Pancreas (tissue), 10 donors: ENCODE results near the gene POLK. TPM values are rescaled to one million over a fixed set of nuclear protein-coding genes. Genes with fewer than 3 reads are reported as not detected.
"Not testable (repeated sequence)": the region's sequence is repeated elsewhere in the genome, so short reads cannot be mapped to it uniquely, and the experiment has no call there.

Experiments
- ATAC-seq, 4 donors: fragments of 200-7000 bp; cut with Tn5 transposase; one replicate each; pipeline versions ENCODE4 v1.8.0 to v1.9.1; 2020; ENCODE audit warnings: mild to moderate bottlenecking in 4 of 4, moderate library complexity in 4 of 4
- DNase-seq, 6 donors: peaks; one replicate each; pipeline ENCODE4 v3.0.0-alpha.2; 2020
- FAIRE-seq: peaks from 2 replicates; lab custom pipeline; 2012; peaks lifted over from hg19 to GRCh38; lab: Jason Lieb, UNC
- H3K27ac ChIP-seq, 4 donors: fragments of 200-600 bp; sonication (generic); 1 replicate in 3 of 4; 2 replicates in 1 of 4; pipeline versions ENCODE4 v1.5.0 to v1.8.0; 2020
- H3K27me3 ChIP-seq, 4 donors: fragments of 200-600 bp; one replicate each; pipeline ENCODE4 v1.8.0; 2021
- H3K36me3 ChIP-seq, 3 donors: fragments of 200-600 bp; sonication (generic) in 1 of 3; one replicate each; pipeline versions ENCODE4 v1.5.0 to v1.8.0; 2020 to 2021
- H3K4me1 ChIP-seq, 3 donors: fragments of 200-600 bp; one replicate each; pipeline ENCODE4 v1.8.0; 2021
- H3K4me3 ChIP-seq, 4 donors: fragments of 200-600 bp; sonication (generic) in 2 of 4; one replicate each; pipeline versions ENCODE4 v1.5.0 to v1.8.0; 2020 to 2021
- H3K9me3 ChIP-seq, 4 donors: fragments of 200-600 bp; one replicate each; pipeline ENCODE4 v1.8.0; 2021
- CTCF ChIP-seq, 4 donors: fragments of 200-600 bp; sonication (generic) in 3 of 4; IDR thresholded peaks; one replicate each; pipeline versions ENCODE4 v1.5.0 to v1.8.0; 2021; ENCODE audit warnings: antibody characterized with exemption in 4 of 4
- WGBS, 2 donors: extraction: QIAGEN DNeasy Blood & Tissue Kit; methylation state at CpG; one replicate each; pipeline ENCODE4 v1.1.7; 2013; 5-methylcytosine and 5-hydroxymethylcytosine counted together
- intact Hi-C, 3 donors: fragments of 100-400 bp; cut with DNase I; formaldehyde crosslinking; loops; one replicate each; pipeline versions ENCODE4 v1.11.1 to v1.14.2; 2022
- polyA plus RNA-seq, 2 donors: library from polyadenylated mRNA; stranded (reverse); fragments of 200-250 nt; gene quantifications; one replicate each; pipeline ENCODE4 v1.2.3, GENCODE V29; 2013
- total RNA-seq, 6 donors: library from RNA; stranded (reverse); fragmentation: NEBNext Ultra II Directional in 4 of 6; extraction: Animal tissue kit (Norgen Biotek cat#: 25700) in 4 of 6; gene quantifications; one replicate each; pipeline versions ENCODE4 v1.2.1 to v1.2.4, GENCODE V29; 2021 to 2023
- donor health status: healthy with polysubstance abuse.
- donor health status: DM: no; HTN: no; CAD: no; lungs with moderate emphysema.
- donor health status: DM: no; HTN: no; CAD: no.
- donor health status: control.
- donor health status: control.
- donor health status: Bipolar disorder and iron deficiency.
- donor health status: DM: yes; HTN: yes; CAD: no.
- donor health status: DM: no; HTN: no; CAD: no.
- donor health status: DM: no; HTN: no; CAD: no.
- donor health status: DM: yes; HTN: yes; CAD: no.

Gene POLK
- total and polyA plus RNA-seq, 8 donors = 3.9 to 18.5 (median 11.3) TPM

DNA sequence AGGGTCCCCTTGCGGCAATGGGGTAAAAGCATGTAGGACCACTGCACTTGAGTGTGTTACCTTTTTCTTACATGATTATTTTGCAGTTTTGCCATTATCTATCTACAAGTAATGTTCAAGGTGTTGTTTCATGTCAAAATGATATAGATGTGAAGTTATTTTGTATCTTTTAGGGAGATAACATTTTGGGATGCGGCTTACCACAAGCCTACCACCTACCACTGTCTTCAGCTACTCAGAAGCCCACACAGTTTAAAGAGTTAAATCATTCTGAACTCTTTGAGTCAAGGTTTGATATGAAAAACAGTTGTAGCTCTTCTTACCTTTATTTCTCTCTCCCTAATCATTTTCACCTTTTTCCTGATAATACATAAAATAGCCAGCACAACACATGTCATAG, 20.1 kb upstream of the POLK start:
- 97 to 98% methylated on average over 2 of the region's 2 CpGs for WGBS, 2 donors
- no peak for ATAC-seq
- no peak overlapping the region for H3K27ac ChIP-seq
- H3K27me3 ChIP-seq = no peaks in the 10 kb centered on the region
- no peaks in the 10 kb centered on the region for H3K36me3 ChIP-seq
- H3K4me1 ChIP-seq = no peaks in the 10 kb centered on the region
- TF ChIP-seq CTCF (IDR thresholded peaks at IDR 0.05) = no peak
- no peaks in the 10 kb centered on the region for H3K9me3 ChIP-seq
- H3K4me3 ChIP-seq = no peak overlapping the region
- no peak for DNase-seq
- FAIRE-seq = no peak
- intact Hi-C loops = no loop called here

DNA sequence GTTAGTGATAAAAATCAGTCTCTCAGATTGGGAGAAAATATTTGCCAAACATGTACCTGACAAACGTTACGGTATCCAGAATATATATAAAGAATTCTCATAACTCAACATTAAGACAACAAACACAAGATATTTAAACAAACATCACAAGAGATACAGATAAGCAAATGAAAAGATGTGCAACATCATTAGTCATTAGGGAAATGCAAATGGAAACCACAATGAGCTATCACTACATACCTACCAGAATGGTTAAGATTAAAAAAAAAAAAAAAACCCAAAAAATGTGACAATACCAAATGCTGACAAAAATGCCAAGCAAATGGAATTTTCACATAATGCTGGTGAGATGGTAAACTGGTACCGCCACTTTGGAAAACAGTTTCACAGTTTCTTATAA, 15.7 kb upstream of the POLK start:
- intact Hi-C loops = no loop called here
- ATAC-seq (no peak), DNase-seq (no peak), FAIRE-seq (no peak)
- Histone ChIP-seq H3K36me3 (no peaks in the 10 kb centered on the region), H3K27me3 (no peaks in the 10 kb centered on the region), H3K4me3 (no peak overlapping the region), H3K9me3 (no peaks in the 10 kb centered on the region), H3K4me1 (no peaks in the 10 kb centered on the region), H3K27ac (no peak overlapping the region)
- no peak for TF ChIP-seq CTCF (IDR thresholded peaks at IDR 0.05)
- WGBS, 2 donors = 82 to 88% methylated on average over 3 of the region's 3 CpGs

- no peak overlapping the region for H3K4me3 ChIP-seq
- no peaks in the 10 kb centered on the region for H3K4me1 ChIP-seq
- no peaks in the 10 kb centered on the region for H3K27me3 ChIP-seq
- DNase-seq (peak in 1 of 6 donors; percentile 22), FAIRE-seq (no peak), ATAC-seq (no peak)
- intact Hi-C loops = no loop called here
- TF ChIP-seq CTCF (IDR thresholded peaks at IDR 0.05) = no peak
- H3K36me3 ChIP-seq = no peaks in the 10 kb centered on the region
- 95 to 97% methylated on average over 7 of the region's 7 CpGs for WGBS, 2 donors
- H3K9me3 ChIP-seq = no peaks in the 10 kb centered on the region
- H3K27ac ChIP-seq = no peak overlapping the region
Observed at GRCh38 chr5:75498208-75498777, 13.4 kb upstream of the POLK start.

DNA sequence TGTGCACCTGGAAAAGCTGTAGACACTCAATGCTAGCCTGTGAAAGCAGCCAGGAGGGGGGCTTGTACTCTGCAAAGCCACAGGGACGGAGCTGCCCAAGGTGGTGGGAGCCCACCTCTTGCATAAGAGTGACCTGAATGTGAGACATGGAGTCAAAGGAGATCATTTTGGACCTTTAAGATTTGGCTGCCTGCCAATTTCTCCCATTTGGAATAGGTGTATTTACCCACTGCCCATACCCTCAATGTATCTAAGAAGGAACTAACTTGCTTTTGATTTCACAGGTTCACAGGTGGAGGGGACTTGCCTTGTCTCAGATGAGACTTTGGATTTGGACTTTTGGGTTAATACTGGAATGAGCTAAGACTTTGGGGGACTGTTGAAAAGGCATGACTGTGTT, 12.8 kb upstream of the POLK start:
- H3K4me3 ChIP-seq, intact Hi-C loops, H3K4me1 ChIP-seq, H3K27ac ChIP-seq, H3K36me3 ChIP-seq, FAIRE-seq, H3K9me3 ChIP-seq, ATAC-seq, DNase-seq, H3K27me3 ChIP-seq: not testable (repeated sequence)
- WGBS, 2 donors = 98 to 100% methylated on average over 1 of the region's 1 CpG

- H3K4me3 ChIP-seq, ATAC-seq, H3K9me3 ChIP-seq, H3K27me3 ChIP-seq, DNase-seq, FAIRE-seq, H3K36me3 ChIP-seq, intact Hi-C loops, H3K27ac ChIP-seq: not testable (repeated sequence)
- peaks cover 4 to 13% (median 13%) of the 10 kb centered on the region in 3 donors for H3K4me1 ChIP-seq
- WGBS, 2 donors = 93 to 100% methylated on average over 5 of the region's 5 CpGs
Observed at GRCh38 chr5:75505112-75505511, 6.6 kb upstream of the POLK start.

- Histone ChIP-seq H3K27me3 (no peaks in the 10 kb centered on the region), H3K9me3 (no peaks in the 10 kb centered on the region), H3K36me3 (no peaks in the 10 kb centered on the region), H3K4me3 (no peak overlapping the region), H3K4me1 (peaks cover 8 to 20% (median 13%) of the 10 kb centered on the region in 3 donors), H3K27ac (no peak overlapping the region)
- no peak for FAIRE-seq
- intact Hi-C loops = no loop called here
- no peak for DNase-seq
- no peak for ATAC-seq
- TF ChIP-seq CTCF (IDR thresholded peaks at IDR 0.05) = no peak
- 45 to 51% methylated on average over 1 of the region's 1 CpG for whole genome bisulfite sequencing, 2 donors
Observed at GRCh38 chr5:75507841-75508240, 3.9 kb upstream of the POLK start.
